Heart left ventricle (tissue), 16 donors: Measurements from ENCODE around the gene MUC6. TPM values are rescaled to one million over a fixed set of nuclear protein-coding genes. Genes with fewer than 3 reads are reported as not detected.

Experiments used
- ATAC-seq, 4 donors: fragments of 200-7000 bp; cut with Tn5 transposase; one replicate each; pipeline ENCODE4 v1.9.1; 2020 to 2022; ENCODE audit warnings: moderate library complexity in 4 of 4, mild to moderate bottlenecking in 3 of 4, moderate number of reproducible peaks in 1 of 4
- DNase-seq, 5 donors: peaks; one replicate each; pipeline ENCODE4 v3.0.0-alpha.2; 2020
- H3K27ac ChIP-seq, 12 donors: fragments of 200-600 bp; sonication (generic) in 4 of 12; one replicate each; pipeline versions ENCODE4 v1.5.0 to v1.8.0; 2016 to 2022; ENCODE audit warnings: mild to moderate bottlenecking in 2 of 12
- H3K27me3 ChIP-seq, 9 donors: fragments of 200-600 bp; sonication (generic) in 2 of 9; one replicate each; pipeline versions ENCODE4 v1.5.1 to v1.8.0; 2016 to 2022; ENCODE audit warnings: mild to moderate bottlenecking in 3 of 9
- H3K36me3 ChIP-seq, 9 donors: fragments of 200-600 bp; sonication (generic) in 2 of 9; one replicate each; pipeline versions ENCODE4 v1.5.0 to v1.8.0; 2018 to 2022; ENCODE audit warnings: mild to moderate bottlenecking in 2 of 9
- H3K4me1 ChIP-seq, 12 donors: fragments of 200-600 bp; sonication (generic) in 4 of 12; one replicate each; pipeline versions ENCODE4 v1.5.0 to v1.8.0; 2016 to 2022; ENCODE audit warnings: mild to moderate bottlenecking in 3 of 12
- H3K4me3 ChIP-seq, 12 donors: fragments of 200-600 bp; sonication (generic) in 4 of 12; one replicate each; pipeline versions ENCODE4 v1.5.0 to v1.8.0; 2017 to 2022; ENCODE audit warnings: mild to moderate bottlenecking in 9 of 12, moderate library complexity in 4 of 12
- H3K9me3 ChIP-seq, 12 donors: fragments of 200-600 bp; sonication (generic) in 4 of 12; one replicate each; pipeline versions ENCODE4 v1.5.0 to v1.8.0; 2016 to 2022; ENCODE audit warnings: mild to moderate bottlenecking in 1 of 12
- POLR2A ChIP-seq, 2 donors: fragments of 450-650 bp; IDR thresholded peaks; one replicate each; pipeline ENCODE4 v1.6.1; 2017; ENCODE audit warnings: antibody characterized with exemption in 2 of 2, mild to moderate bottlenecking in 2 of 2, moderate library complexity in 2 of 2
- WGBS, 4 donors: extraction: QIAGEN DNeasy Blood & Tissue Kit in 2 of 4; methylation state at CpG; one replicate each; pipeline versions ENCODE4 v1.1.5 to v1.1.7; 2013 to 2018; 5-methylcytosine and 5-hydroxymethylcytosine counted together
- intact Hi-C, 10 donors: fragments of 100-400 bp; cut with DNase I; formaldehyde crosslinking; loops; one replicate each; pipeline versions ENCODE4 v1.11.1 to v1.14.2; 2022
- polyA plus RNA-seq, 2 donors: library from polyadenylated mRNA; stranded (reverse); fragments of 200-250 nt; gene quantifications; one replicate each; pipeline ENCODE4 v1.2.3, GENCODE V29; 2013
- total RNA-seq, 9 donors: library from RNA; depleted of rRNA in 2 of 9; stranded (reverse); fragments of >200 nt in 2 of 9; fragmentation: NEBNext Ultra II Directional in 3 of 9; extraction: Animal tissue kit (Norgen Biotek cat#: 25700) in 3 of 9; gene quantifications; one replicate each; pipeline versions ENCODE4 v1.1.0 to v1.2.4, GENCODE V29; 2016 to 2023
- TF ChIP-seq, protein P1 (sequence below), 12 donors: fragments of 200-600 bp; sonication (generic) in 4 of 12; IDR thresholded peaks; one replicate each; pipeline versions ENCODE4 v1.5.0 to v1.8.0; 2018 to 2022; ENCODE audit warnings: antibody characterized with exemption in 12 of 12, mild to moderate bottlenecking in 5 of 12
- donor health status: ischemic (EF 13 %, LVEDD 7.1; RV severe dilation, severe dysfunction).
- donor health status: healthy with polysubstance abuse.
- donor health status: DM: no; HTN: yes; CAD: no.
- donor health status: DM: no; HTN: no; CAD: no.
- donor health status: ischemic (EF 25% LVEDD 6.9; RV normal size, moderate dysfunction).
- donor health status: ischemic (EF 25% LVEDD 5.7; RV mildly dilated, moderate dysfunction).
- donor health status: healthy.
- donor health status: DM: yes; HTN: yes; CAD: no.
- donor health status: ischemic (EF 35%, LVEDD 5.7; RV mildly dilated, moderate dysfunction).
- donor health status: nonischemic (EF 11% LVEDD 7.7; RV severe dilation, severe dysfunction).
- donor health status: DM: yes; HTN: yes; CAD: no.
- donor health status: PGD.
- donor health status: ischemic (EF 29% LVEDD 5.4; RV normal size, mild dysfunction).
- donor health status: nonischemic (EF 23%, LVEDD 6.1; RV moderate dilation, normal function).

MUC6 gene
- total and polyA plus RNA-seq, 11 donors = 0.04 to 0.06 TPM; not detected in 9

DNA sequence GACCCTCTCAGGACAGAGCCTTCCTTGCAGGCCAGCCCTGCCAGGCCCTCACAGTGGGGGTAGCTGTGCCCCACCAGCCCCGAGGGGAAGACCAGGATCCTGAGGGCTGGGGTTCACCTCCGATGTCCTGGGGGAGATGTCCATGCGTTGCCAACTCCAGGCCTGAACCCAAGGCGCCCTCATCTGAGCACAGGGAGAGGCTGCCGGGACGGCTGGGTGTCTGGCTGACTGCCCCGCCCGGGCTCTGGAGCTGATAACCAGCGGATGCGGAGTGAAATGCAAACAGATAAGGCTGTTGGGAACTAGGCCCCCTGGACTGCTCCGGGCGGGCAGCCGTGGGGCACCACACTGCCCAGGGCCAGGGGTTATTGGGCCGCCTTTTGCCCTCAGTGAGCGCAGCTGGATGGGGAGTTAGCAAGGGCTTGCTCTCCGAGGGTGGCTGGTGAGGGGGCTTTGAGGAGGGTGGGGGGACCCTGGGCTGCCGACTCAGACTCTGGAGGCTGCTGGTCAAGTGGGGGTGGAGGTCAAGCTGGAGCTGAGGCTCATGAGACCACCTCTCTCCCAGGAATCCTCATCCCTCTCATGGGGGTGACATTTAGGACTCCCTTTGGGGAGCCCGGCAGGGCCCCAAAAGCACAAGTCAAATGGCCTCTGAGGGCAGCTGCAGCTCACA lies 5.6 kb upstream of the MUC6 start:
- intact Hi-C loops = no loop called here
- peak in 3 of 4 donors; percentile 14 to 56 (median 32) for ATAC-seq
- DNase-seq = peak in 3 of 5 donors; percentile 18 to 51 (median 24)
- TF ChIP-seq POLR2A (IDR thresholded peaks at IDR 0.05) = no peak
- TF ChIP-seq, protein P1, sequence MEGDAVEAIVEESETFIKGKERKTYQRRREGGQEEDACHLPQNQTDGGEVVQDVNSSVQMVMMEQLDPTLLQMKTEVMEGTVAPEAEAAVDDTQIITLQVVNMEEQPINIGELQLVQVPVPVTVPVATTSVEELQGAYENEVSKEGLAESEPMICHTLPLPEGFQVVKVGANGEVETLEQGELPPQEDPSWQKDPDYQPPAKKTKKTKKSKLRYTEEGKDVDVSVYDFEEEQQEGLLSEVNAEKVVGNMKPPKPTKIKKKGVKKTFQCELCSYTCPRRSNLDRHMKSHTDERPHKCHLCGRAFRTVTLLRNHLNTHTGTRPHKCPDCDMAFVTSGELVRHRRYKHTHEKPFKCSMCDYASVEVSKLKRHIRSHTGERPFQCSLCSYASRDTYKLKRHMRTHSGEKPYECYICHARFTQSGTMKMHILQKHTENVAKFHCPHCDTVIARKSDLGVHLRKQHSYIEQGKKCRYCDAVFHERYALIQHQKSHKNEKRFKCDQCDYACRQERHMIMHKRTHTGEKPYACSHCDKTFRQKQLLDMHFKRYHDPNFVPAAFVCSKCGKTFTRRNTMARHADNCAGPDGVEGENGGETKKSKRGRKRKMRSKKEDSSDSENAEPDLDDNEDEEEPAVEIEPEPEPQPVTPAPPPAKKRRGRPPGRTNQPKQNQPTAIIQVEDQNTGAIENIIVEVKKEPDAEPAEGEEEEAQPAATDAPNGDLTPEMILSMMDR (IDR thresholded peaks at IDR 0.05) = no peak
- Histone ChIP-seq H3K36me3 (no peaks in the 10 kb centered on the region), H3K4me3 (no peak overlapping the region), H3K4me1 (peaks cover 0 to 3% (median 0%) of the 10 kb centered on the region in 12 donors), H3K9me3 (peaks cover 0 to 6% (median 0%) of the 10 kb centered on the region in 12 donors), H3K27me3 (peaks cover 3 to 26% (median 8%) of the 10 kb centered on the region in 9 donors), H3K27ac (no peak overlapping the region)
- WGBS, 4 donors = 26 to 42% (median 40%) methylated on average over 13 to 18 of the region's 18 CpGs

DNA sequence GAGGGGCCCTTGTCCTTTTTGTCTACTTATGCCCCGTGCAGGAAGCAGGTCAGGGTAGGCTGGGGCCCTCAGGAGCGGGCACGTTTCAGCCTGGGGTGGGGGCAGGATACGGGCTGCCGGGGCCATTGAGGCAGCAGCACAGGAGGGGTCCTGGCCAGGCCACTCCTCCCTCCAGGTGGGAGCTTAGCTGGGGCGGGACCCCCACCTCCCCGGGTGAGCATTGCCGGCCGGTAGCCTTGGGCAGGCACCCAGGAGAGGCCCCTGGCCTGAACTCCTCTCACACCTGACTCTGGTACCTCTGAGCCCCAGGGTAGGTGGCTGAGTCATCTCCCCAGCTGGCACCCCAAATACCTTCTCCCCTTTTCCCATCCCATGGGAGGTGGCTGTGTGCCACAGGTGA lies 5.0 kb upstream of the MUC6 start:
- no peak for TF ChIP-seq POLR2A (IDR thresholded peaks at IDR 0.05)
- TF ChIP-seq, protein P1 (IDR thresholded peaks at IDR 0.05) = no peak
- Histone ChIP-seq H3K36me3 (no peaks in the 10 kb centered on the region), H3K4me3 (no peak overlapping the region), H3K9me3 (peaks cover 0 to 6% (median 0%) of the 10 kb centered on the region in 12 donors), H3K27ac (no peak overlapping the region), H3K4me1 (peaks cover 0 to 4% (median 0%) of the 10 kb centered on the region in 12 donors), H3K27me3 (peaks cover 3 to 32% (median 14%) of the 10 kb centered on the region in 9 donors)
- DNase-seq (peak in 3 of 5 donors; percentile 5 to 49 (median 18)), ATAC-seq (no peak)
- WGBS, 4 donors = 62 to 81% (median 73%) methylated on average over 7 to 9 of the region's 9 CpGs
- intact Hi-C loops = no loop called here

DNA sequence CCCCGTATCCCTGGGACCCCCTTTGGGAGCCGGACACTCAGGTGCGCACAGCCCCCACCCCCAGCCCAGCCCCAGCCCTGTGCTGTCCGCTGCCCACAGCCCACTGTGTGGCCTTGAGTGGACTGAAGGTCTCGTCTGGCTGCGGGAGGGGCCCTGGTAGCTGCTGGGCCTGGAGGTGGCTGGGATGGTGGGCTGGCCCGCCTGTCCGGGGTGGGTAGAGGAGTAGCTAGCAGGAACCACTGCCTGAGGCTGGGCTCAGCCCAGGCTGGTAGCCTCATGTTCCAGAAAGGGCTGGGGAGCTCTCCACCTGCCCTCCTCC lies 4.6 kb upstream of the MUC6 start:
- intact Hi-C loops = no loop called here
- no peak overlapping the region for H3K4me3 ChIP-seq
- peaks cover 0 to 4% (median 0%) of the 10 kb centered on the region in 12 donors for H3K4me1 ChIP-seq
- no peaks in the 10 kb centered on the region for H3K36me3 ChIP-seq
- peaks cover 0 to 6% (median 0%) of the 10 kb centered on the region in 12 donors for H3K9me3 ChIP-seq
- peak in 1 of 5 donors; percentile 54 for DNase-seq
- no peak for TF ChIP-seq POLR2A (IDR thresholded peaks at IDR 0.05)
- TF ChIP-seq, protein P1 (IDR thresholded peaks at IDR 0.05) = no peak
- no peak for ATAC-seq
- 83 to 93% (median 84%) methylated on average over 3 to 8 of the region's 8 CpGs for WGBS, 4 donors
- peaks cover 3 to 36% (median 17%) of the 10 kb centered on the region in 9 donors for H3K27me3 ChIP-seq
- no peak overlapping the region for H3K27ac ChIP-seq

DNA sequence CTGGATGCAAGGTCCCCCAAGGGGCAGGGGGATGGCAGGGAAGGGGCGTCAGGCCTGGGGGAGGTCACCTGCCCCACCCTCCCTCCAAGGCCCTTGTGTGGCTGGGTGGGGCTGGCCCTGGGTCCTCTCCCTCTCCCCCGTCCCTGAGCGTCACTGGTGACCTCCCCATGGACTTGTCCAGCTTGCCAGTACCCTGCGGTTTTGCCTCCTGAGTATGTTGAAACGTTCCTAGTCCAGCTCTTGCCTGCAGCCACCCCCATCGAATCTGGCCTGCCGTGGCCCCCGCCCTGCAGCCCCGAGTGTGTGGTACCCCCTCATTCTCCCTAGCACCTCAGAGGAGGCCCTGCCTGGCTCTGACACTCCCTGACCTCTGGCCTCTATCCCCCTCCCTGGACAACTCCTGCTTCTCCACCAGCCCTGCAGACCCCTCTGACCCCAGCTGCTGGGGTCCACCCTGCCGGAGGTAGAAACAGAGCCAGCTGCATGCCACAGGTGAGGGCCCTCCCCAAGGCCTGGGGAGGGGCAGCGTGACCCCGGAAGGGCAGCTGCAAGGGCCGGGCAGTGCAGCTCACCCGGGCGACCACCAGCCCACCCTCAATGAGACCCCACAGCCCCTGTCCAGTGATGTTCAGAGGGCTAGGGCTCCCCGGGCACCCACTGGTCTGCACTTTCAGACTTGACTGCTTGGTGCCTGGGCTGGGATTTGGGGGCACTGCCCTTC lies 4.1 kb upstream of the MUC6 start:
- Histone ChIP-seq H3K4me3 (no peak overlapping the region), H3K27me3 (peaks cover 3 to 41% (median 17%) of the 10 kb centered on the region in 9 donors), H3K27ac (no peak overlapping the region), H3K9me3 (peaks cover 0 to 6% (median 0%) of the 10 kb centered on the region in 12 donors), H3K36me3 (no peaks in the 10 kb centered on the region), H3K4me1 (peaks cover 0 to 4% (median 0%) of the 10 kb centered on the region in 12 donors)
- no peak for ATAC-seq
- intact Hi-C loops = no loop called here
- TF ChIP-seq POLR2A (IDR thresholded peaks at IDR 0.05) = no peak
- TF ChIP-seq, protein P1 (IDR thresholded peaks at IDR 0.05) = no peak
- DNase-seq = peak in 3 of 5 donors; percentile 10 to 57 (median 11)
- WGBS, 4 donors = 80 to 85% (median 81%) methylated on average over 12 to 16 of the region's 16 CpGs
